Measurements from ENCODE around the gene TRIM64C.
"Not testable (repeated sequence)": the region's sequence is repeated elsewhere in the genome, so short reads cannot be mapped to it uniquely, and the experiment has no call there.

Gene TRIM64C

DNA sequence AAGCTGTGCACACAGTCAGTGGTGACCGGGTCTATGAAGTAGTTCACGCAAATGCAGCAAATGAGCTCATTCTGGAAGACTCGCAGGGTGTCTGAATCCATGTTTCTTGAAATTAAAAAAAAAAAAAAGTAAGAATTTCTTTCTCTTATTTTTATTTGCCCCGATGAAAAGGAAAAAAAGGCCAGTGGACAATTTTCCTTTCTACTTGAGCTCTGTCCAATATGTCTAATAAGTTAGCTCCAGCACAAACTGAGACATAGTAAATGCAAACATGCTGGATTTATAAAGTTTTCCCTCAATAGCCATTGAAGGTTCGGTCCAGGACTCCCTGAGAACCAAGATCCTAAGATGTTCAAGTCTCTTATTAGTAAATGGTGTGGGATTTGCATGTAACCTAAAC, at the start of gene TRIM64C:
TRIM64C (minus strand) TSS at position 101 of the 400 bp plus-strand sequence; CDS start at position 101, 0 bp downstream.
- not testable (repeated sequence) for DNase-seq (ENCODE audit: low read depth)

DNA sequence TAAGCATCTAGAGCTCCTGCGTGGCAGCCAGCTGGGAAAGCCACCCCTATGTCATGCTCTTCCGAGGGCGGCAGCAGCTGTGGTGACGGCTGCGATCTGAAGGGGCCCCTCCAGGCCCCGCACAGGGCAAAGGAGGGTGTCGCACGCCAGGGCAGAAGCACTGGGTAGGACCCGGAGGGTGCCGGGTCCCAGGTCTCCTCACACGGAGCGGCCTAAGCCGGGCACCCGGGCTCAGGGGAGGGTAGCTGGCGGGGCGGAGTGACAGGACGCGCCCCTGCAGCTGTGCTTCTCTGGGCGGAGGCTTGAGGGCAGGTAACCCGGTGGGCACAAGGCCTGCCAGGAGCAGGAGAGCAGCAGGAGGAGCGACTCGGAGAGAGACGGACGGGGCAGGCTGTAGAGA, 43.4 kb upstream of the TRIM64C start:
- DNase-seq (ENCODE audit: low read depth) = not testable (repeated sequence)

DNA sequence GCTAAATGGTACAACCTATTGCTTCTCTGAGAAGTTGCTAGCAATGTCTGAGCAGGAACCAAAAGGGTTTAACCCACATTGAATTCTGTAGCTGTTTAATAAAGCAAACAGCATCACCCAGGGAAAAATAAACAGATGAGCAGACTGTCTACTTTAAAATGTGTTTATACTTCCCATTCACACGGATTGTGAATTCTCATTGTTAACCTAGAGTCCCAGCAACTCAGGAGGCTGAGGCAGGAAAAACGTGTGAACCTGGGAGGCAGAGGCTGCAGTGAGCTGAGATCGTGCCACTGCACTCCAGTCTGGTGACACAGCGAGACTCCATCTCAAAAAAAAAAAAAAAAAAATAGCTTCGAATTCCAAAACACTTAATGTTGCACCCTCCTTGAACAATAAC, 11.0 kb upstream of the TRIM64C start:
- not testable (repeated sequence) for DNase-seq (ENCODE audit: low read depth)

GRCh38 chr11:49049821-49050220, 9.1 kb downstream of the TRIM64C start:
- not testable (repeated sequence) for DNase-seq (ENCODE audit: low read depth)

- DNase-seq (ENCODE audit: low read depth) = not testable (repeated sequence)
Observed at GRCh38 chr11:49048229-49048628, 10.7 kb downstream of the TRIM64C start.

- DNase-seq (ENCODE audit: low read depth) = not testable (repeated sequence)
Observed at GRCh38 chr11:49028523-49028922, 30.4 kb downstream of the TRIM64C start, which contains the start of gene TRIM49B. TRIM49B (plus strand) TSS chr11:49028823; CDS start chr11:49031600, 2,777 bp downstream.

Data from GM04504 (cell line).